ENCODE data around the gene ALCAM. TPM values are rescaled to one million over a fixed set of nuclear protein-coding genes. Genes with fewer than 3 reads are reported as not detected.

The ALCAM gene
- total RNA-seq, 1 donor from 2014 or later = 28.6 TPM

DNA sequence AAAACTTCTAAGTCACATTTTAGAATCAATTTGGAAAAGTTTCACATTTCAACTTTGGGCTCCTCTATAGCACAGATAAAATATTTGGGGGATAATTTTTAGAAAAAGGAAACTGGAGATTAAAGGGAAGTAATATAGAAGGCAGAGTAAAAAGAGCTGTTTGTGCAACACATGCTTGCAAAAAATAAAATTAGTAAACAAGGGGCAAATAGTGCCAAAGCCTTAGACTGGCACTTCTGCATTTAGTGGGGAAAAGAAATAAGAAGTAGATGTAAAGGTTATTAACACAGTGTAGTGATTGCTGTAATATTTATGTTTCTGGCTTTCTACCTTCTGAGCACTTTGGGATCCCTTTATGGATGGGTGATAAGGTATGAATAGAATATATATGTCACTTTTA lies 255.5 kb downstream of the ALCAM start:
- no peaks in the 10 kb centered on the region for H3K27me3 Mint-ChIP-seq
- no peak for DNase-seq (ENCODE audit: low spot score, unreplicated experiment)
- H3K4me3 Mint-ChIP-seq (ENCODE audit: low read depth) = no peak overlapping the region
- H3K4me1 Mint-ChIP-seq (ENCODE audit: low read depth) = no peaks in the 10 kb centered on the region
- no peaks in the 10 kb centered on the region for H3K36me3 Mint-ChIP-seq (ENCODE audit: insufficient read depth)
- TF ChIP-seq, protein P1, sequence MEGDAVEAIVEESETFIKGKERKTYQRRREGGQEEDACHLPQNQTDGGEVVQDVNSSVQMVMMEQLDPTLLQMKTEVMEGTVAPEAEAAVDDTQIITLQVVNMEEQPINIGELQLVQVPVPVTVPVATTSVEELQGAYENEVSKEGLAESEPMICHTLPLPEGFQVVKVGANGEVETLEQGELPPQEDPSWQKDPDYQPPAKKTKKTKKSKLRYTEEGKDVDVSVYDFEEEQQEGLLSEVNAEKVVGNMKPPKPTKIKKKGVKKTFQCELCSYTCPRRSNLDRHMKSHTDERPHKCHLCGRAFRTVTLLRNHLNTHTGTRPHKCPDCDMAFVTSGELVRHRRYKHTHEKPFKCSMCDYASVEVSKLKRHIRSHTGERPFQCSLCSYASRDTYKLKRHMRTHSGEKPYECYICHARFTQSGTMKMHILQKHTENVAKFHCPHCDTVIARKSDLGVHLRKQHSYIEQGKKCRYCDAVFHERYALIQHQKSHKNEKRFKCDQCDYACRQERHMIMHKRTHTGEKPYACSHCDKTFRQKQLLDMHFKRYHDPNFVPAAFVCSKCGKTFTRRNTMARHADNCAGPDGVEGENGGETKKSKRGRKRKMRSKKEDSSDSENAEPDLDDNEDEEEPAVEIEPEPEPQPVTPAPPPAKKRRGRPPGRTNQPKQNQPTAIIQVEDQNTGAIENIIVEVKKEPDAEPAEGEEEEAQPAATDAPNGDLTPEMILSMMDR (IDR thresholded peaks at IDR 0.05; ENCODE audit: unreplicated experiment) = no peak
- no peaks in the 10 kb centered on the region for H3K9me3 Mint-ChIP-seq (ENCODE audit: low read depth)
- H3K27ac Mint-ChIP-seq = no peak overlapping the region
